OCI-LY3 (cell line): ENCODE measurements around the gene NR1H4.

ENCODE experiments used
- EZH2phosphoT487 ChIP-seq: fragments of 200-600 bp; shearing (Covaris generic); IDR thresholded peaks from 2 replicates; pipeline ENCODE4 v1.6.1; 2018; ENCODE audit warnings: antibody characterized with exemption, mixed run types, low read depth
- TF ChIP-seq, protein P1 (sequence below): fragments of 200-600, 300-600 bp; sonication (generic); IDR thresholded peaks from 2 replicates; pipeline ENCODE4 v1.5.1; 2014; ENCODE audit warnings: antibody characterized with exemption, low read length, low read depth

DNA sequence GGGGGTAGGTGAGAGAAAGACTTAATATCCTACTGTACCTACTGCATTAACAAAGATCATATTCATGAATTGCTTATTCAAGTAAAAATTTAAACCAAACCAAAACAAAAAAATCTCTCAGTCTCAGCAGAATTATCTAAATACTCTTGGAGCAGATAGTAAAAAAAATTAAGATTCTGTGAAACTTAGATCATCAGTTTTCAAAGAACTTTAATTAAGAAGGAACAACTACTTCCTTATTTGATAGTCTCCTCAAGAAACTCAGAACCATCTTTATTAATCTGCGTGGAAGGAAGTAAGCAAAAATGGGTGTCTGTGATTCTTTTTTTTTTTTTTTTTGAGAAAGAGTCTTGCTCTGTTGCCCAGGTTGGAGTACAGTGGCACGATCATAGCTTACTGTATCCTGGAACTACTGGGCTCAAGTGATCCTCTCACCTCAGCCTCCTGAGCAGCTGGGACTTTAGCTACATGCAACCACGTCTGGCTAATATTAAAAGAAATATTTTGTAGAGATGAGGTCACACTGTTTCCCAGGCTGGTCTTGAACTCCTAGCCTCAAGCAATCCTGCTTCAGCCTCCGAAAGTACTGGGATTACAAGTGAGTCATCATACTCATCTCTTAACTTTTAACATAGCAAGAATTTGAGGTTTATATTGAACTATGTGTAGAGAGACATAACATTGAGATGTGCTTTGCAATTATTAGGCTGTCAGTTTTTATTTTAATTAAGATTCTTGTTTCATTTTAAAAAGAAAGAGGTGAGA is 137.2 kb downstream of the NR1H4 start:
- no peak for TF ChIP-seq EZH2phosphoT487
- TF ChIP-seq, protein P1, sequence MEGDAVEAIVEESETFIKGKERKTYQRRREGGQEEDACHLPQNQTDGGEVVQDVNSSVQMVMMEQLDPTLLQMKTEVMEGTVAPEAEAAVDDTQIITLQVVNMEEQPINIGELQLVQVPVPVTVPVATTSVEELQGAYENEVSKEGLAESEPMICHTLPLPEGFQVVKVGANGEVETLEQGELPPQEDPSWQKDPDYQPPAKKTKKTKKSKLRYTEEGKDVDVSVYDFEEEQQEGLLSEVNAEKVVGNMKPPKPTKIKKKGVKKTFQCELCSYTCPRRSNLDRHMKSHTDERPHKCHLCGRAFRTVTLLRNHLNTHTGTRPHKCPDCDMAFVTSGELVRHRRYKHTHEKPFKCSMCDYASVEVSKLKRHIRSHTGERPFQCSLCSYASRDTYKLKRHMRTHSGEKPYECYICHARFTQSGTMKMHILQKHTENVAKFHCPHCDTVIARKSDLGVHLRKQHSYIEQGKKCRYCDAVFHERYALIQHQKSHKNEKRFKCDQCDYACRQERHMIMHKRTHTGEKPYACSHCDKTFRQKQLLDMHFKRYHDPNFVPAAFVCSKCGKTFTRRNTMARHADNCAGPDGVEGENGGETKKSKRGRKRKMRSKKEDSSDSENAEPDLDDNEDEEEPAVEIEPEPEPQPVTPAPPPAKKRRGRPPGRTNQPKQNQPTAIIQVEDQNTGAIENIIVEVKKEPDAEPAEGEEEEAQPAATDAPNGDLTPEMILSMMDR: no peak
